Caco-2 (cell line): ENCODE data around the gene NECAB2. TPM values are rescaled to one million over a fixed set of nuclear protein-coding genes. Genes with fewer than 3 reads are reported as not detected.

Experiments
- BruUV-seq: library from RNA; stranded (reverse); fragments of 400-500 nt; replicated peaks from 2 replicates; lab custom pipeline; 2021; lab: Mats Ljungman, UMichigan
- CTCF ChIA-PET: fragments of 300-600 bp; sonication (Branson Sonifier 250); formaldehyde crosslinking; loops from one replicate; lab custom pipeline; 2022; ENCODE audit warnings: antibody characterized with exemption; lab: Charles Lee
- POLR2A ChIA-PET: fragments of 300-600 bp; sonication (Branson Sonifier 250); formaldehyde crosslinking; loops from one replicate; lab custom pipeline; 2022; ENCODE audit warnings: antibody characterized with exemption; lab: Charles Lee
- DNase-seq, 2 experiments: peaks; one replicate each; pipeline versions ENCODE4 v3.0.0 to v3.0.0-alpha.2; 2020 to 2022
- H3K27me3 ChIP-seq: replicated peaks from 2 replicates; pipeline ENCODE4 v1.6.0; 2011; ENCODE audit warnings: low read length; ENCODE audit not compliant: control insufficient read depth, insufficient read depth
- H3K36me3 ChIP-seq: 2 replicates; pipeline ENCODE4 v1.5.1; 2011; ENCODE audit warnings: low read length; ENCODE audit not compliant: control insufficient read depth, insufficient read depth
- H3K4me1 ChIP-seq: fragments of 250-450 bp; sonication (Bioruptor Pico); 2 replicates; pipeline ENCODE4 v1.5.1; 2020; ENCODE audit warnings: mild to moderate bottlenecking
- H3K4me3 ChIP-seq: 2 replicates; pipeline ENCODE4 v1.5.1; 2011; ENCODE audit warnings: low read depth, mild to moderate bottlenecking, control low read depth, low read length
- H3K9me3 ChIP-seq: fragments of 250-450 bp; sonication (Bioruptor Pico); 2 replicates; pipeline ENCODE4 v1.5.1; 2020; ENCODE audit warnings: mild to moderate bottlenecking, moderate library complexity
- H3K27ac Mint-ChIP-seq: one replicate; pipeline ENCODE4 v1.8.0; 2022; ENCODE audit warnings: mixed read lengths; ENCODE audit not compliant: unreplicated experiment
- H3K27me3 Mint-ChIP-seq: one replicate; pipeline ENCODE4 v1.8.0; 2022; ENCODE audit warnings: mixed read lengths; ENCODE audit not compliant: insufficient read depth, unreplicated experiment
- H3K36me3 Mint-ChIP-seq: one replicate; pipeline ENCODE4 v1.8.0; 2022; ENCODE audit warnings: mild to moderate bottlenecking, mixed read lengths; ENCODE audit not compliant: insufficient read depth, unreplicated experiment
- H3K4me1 Mint-ChIP-seq: one replicate; pipeline ENCODE4 v1.8.0; 2022; ENCODE audit warnings: low read depth, mixed read lengths; ENCODE audit not compliant: unreplicated experiment
- H3K4me3 Mint-ChIP-seq: one replicate; pipeline ENCODE4 v1.8.0; 2022; ENCODE audit warnings: mild to moderate bottlenecking, moderate library complexity, mixed read lengths; ENCODE audit not compliant: unreplicated experiment
- H3K9me3 Mint-ChIP-seq: one replicate; pipeline ENCODE4 v1.8.0; 2022; ENCODE audit warnings: mixed read lengths; ENCODE audit not compliant: unreplicated experiment
- intact Hi-C: fragments of 100-400 bp; cut with micrococcal nuclease; formaldehyde crosslinking; loops from one replicate; pipeline ENCODE4 v1.10.0; 2022; ENCODE audit not compliant: unreplicated experiment
- total RNA-seq: library from RNA; stranded (reverse); gene quantifications from 2 replicates; pipeline ENCODE4 v1.2.3, GENCODE V29; 2022
- TF ChIP-seq, protein P1 (sequence below), 2 experiments: fragments of 200-600 bp in 1 of 2; IDR thresholded peaks; 1 replicate in 1 of 2; 2 replicates in 1 of 2; pipeline versions ENCODE4 v1.5.1 to v1.8.0; 2011 to 2022; ENCODE audit warnings: antibody characterized with exemption in 1 of 2, control low read depth in 1 of 2, inconsistent platforms in 1 of 2, low read depth in 1 of 2, low read length in 1 of 2, mild to moderate bottlenecking in 1 of 2, moderate library complexity in 1 of 2; ENCODE audit not compliant: insufficient read depth in 1 of 2, severe bottlenecking in 1 of 2, unreplicated experiment in 1 of 2

Gene NECAB2
- total RNA-seq, 1 experiment from 2014 or later: 0.68 TPM

DNA sequence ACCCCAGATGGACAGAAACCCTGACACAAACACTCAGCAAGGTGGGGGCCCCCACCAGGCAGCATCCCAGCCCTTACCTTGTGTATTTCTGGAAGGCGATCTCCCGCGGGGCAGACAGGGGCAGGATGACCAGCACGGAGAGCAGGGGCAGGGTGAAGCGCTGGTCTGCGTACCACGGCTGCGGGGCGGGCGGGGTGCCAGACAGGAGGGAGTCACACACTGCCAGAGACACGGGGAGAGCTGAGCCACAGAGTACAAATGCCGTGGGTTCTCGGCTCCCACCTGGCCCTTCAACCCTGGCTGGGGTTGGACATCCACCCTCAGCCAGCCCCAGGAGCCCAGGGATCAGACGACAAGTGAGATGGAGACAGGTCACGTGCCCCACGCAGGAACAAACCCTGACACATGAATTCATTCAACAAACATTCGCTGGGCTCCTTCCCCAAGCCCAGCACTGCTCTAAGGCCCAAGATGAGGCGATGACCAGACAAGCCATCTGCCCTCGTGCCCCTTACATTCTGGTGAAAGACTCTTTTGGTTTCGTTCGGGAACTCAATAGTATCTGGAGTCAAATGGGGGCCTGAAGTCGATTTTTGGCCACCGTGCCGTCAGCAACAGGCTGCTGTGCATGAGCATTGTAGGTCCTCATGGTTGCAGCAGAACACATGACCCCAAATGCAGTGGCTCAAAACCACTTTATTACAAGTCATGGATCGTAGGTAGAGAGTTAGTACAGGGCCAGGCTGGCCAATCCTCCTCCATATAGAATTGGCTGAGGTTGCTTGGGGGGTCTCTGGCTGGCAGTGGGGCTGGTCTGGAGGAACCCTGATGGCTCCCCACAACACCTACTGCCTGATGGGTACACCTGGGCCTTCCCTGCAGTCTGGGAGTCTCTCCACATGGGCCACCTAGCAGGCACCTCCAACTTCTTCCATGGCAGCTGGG, 65.5 kb downstream of the NECAB2 start:
- Histone ChIP-seq H3K9me3 (no peaks in the 10 kb centered on the region; the same call in 1 of the 2 replicates), H3K27me3 (no peaks in the 10 kb centered on the region), H3K4me3 (no peak overlapping the region), H3K4me1 (no peaks in the 10 kb centered on the region), H3K36me3 (no peaks in the 10 kb centered on the region)
- no peak for DNase-seq
- Mint-ChIP-seq H3K9me3 (peaks cover 7% of the 10 kb centered on the region), H3K27ac (no peak overlapping the region), H3K27me3 (peaks cover 12% of the 10 kb centered on the region), H3K4me3 (no peak overlapping the region), H3K36me3 (no peaks in the 10 kb centered on the region), H3K4me1 (no peaks in the 10 kb centered on the region)
- intact Hi-C loops: no loop called here
- CTCF ChIA-PET: no interaction called here
- TF ChIP-seq, protein P1, sequence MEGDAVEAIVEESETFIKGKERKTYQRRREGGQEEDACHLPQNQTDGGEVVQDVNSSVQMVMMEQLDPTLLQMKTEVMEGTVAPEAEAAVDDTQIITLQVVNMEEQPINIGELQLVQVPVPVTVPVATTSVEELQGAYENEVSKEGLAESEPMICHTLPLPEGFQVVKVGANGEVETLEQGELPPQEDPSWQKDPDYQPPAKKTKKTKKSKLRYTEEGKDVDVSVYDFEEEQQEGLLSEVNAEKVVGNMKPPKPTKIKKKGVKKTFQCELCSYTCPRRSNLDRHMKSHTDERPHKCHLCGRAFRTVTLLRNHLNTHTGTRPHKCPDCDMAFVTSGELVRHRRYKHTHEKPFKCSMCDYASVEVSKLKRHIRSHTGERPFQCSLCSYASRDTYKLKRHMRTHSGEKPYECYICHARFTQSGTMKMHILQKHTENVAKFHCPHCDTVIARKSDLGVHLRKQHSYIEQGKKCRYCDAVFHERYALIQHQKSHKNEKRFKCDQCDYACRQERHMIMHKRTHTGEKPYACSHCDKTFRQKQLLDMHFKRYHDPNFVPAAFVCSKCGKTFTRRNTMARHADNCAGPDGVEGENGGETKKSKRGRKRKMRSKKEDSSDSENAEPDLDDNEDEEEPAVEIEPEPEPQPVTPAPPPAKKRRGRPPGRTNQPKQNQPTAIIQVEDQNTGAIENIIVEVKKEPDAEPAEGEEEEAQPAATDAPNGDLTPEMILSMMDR (IDR thresholded peaks at IDR 0.05; ENCODE audit: insufficient read depth in 1 of 2, low read depth in 1 of 2, low read length in 1 of 2, severe bottlenecking in 1 of 2, unreplicated experiment in 1 of 2): no peak
- BruUV-seq: no TSS peak
- POLR2A ChIA-PET: no interaction called here

DNA sequence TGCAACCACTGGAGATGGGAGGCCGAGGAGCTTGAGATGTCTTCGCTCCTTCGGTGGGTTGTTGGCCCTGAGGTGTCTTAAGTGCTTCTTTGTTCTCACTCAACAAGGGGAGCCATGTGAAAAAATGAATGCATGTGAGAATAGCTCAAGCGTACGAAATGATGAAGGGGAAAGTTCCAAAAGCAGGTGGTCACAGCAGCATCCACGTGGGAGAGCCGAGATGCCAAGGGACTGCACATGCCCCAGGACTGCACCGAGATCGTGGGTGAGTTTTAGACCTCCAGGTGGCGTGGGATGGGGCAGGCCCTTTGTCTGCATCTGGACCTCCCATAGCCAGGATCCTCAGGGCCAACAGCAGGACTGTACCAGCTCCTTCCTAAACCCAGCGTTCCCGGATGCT, 66.5 kb downstream of the NECAB2 start:
- Mint-ChIP-seq H3K27ac (no peak overlapping the region), H3K36me3 (no peaks in the 10 kb centered on the region), H3K4me1 (no peaks in the 10 kb centered on the region), H3K27me3 (peaks cover 12% of the 10 kb centered on the region), H3K4me3 (no peak overlapping the region), H3K9me3 (peaks cover 7% of the 10 kb centered on the region)
- H3K4me1 ChIP-seq: no peaks in the 10 kb centered on the region
- no peaks in the 10 kb centered on the region; the same call in 1 of the 2 replicates for H3K9me3 ChIP-seq
- ChIA-PET CTCF (no interaction called here), POLR2A (no interaction called here)
- H3K36me3 ChIP-seq: no peaks in the 10 kb centered on the region
- H3K27me3 ChIP-seq: no peaks in the 10 kb centered on the region
- no TSS peak for BruUV-seq
- TF ChIP-seq, protein P1 (IDR thresholded peaks at IDR 0.05; ENCODE audit: insufficient read depth in 1 of 2, low read depth in 1 of 2, low read length in 1 of 2, severe bottlenecking in 1 of 2, unreplicated experiment in 1 of 2): no peak
- no peak for DNase-seq
- no peak overlapping the region for H3K4me3 ChIP-seq
- intact Hi-C loops: no loop called here

DNA sequence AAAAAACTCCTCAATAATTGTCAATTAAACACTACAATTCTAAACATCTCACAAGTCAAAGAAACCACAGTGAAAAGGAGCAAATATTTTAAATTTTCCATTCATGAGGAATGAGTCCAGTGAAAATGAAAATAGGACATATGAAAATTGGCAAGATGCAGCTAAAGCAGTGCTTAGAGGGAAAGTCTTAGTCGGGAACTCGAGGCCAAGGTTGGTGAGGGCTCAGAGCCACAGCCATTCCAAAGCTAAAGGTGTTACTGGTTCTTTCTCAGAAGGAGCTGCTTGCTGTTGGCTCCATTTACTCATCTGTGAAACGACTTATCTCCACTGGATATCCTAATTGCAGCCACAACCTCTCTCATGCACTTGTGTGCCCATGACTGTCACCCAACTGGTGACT, 68.1 kb downstream of the NECAB2 start:
- peaks cover 7% of the 10 kb centered on the region for H3K9me3 Mint-ChIP-seq
- no peaks in the 10 kb centered on the region for H3K4me1 Mint-ChIP-seq
- H3K9me3 ChIP-seq: no peaks in the 10 kb centered on the region; the same call in 1 of the 2 replicates
- no peak overlapping the region for H3K4me3 ChIP-seq
- no peaks in the 10 kb centered on the region for H3K36me3 Mint-ChIP-seq
- intact Hi-C loops: no loop called here
- no peaks in the 10 kb centered on the region for H3K36me3 ChIP-seq
- H3K4me3 Mint-ChIP-seq: no peak overlapping the region
- no peak for DNase-seq
- H3K27me3 Mint-ChIP-seq: peaks cover 8% of the 10 kb centered on the region
- BruUV-seq: no TSS peak
- CTCF ChIA-PET: no interaction called here
- H3K27ac Mint-ChIP-seq: no peak overlapping the region
- POLR2A ChIA-PET: no interaction called here
- H3K4me1 ChIP-seq: no peaks in the 10 kb centered on the region
- TF ChIP-seq, protein P1 (IDR thresholded peaks at IDR 0.05; ENCODE audit: insufficient read depth in 1 of 2, low read depth in 1 of 2, low read length in 1 of 2, severe bottlenecking in 1 of 2, unreplicated experiment in 1 of 2): no peak
- no peaks in the 10 kb centered on the region for H3K27me3 ChIP-seq
